Upper lobe of right lung (tissue), 1 donor: ENCODE data around the gene PPP2R2C. TPM values are rescaled to one million over a fixed set of nuclear protein-coding genes. Genes with fewer than 3 reads are reported as not detected.

Experiments used
- ATAC-seq: fragments of 200-7000 bp; cut with Tn5 transposase; one replicate; pipeline ENCODE4 v1.9.1; 2020; ENCODE audit warnings: mild to moderate bottlenecking, moderate library complexity
- DNase-seq: peaks from one replicate; pipeline ENCODE4 v3.0.0-alpha.2; 2020
- H3K27ac ChIP-seq: fragments of 200-600 bp; one replicate; pipeline ENCODE4 v1.8.0; 2022
- H3K27me3 ChIP-seq: fragments of 200-600 bp; one replicate; pipeline ENCODE4 v1.8.0; 2022; ENCODE audit warnings: mild to moderate bottlenecking
- H3K36me3 ChIP-seq: fragments of 200-600 bp; one replicate; pipeline ENCODE4 v1.8.0; 2022
- H3K4me1 ChIP-seq: fragments of 200-600 bp; one replicate; pipeline ENCODE4 v1.8.0; 2022
- H3K4me3 ChIP-seq: fragments of 200-600 bp; one replicate; pipeline ENCODE4 v1.8.0; 2022; ENCODE audit warnings: mild to moderate bottlenecking
- H3K9me3 ChIP-seq: fragments of 200-600 bp; one replicate; pipeline ENCODE4 v1.8.0; 2022
- intact Hi-C: fragments of 100-400 bp; cut with DNase I; formaldehyde crosslinking; loops from one replicate; pipeline ENCODE4 v1.11.0; 2022
- total RNA-seq: library from RNA; stranded (reverse); fragmentation: NEBNext Ultra II Directional; extraction: Animal tissue kit (Norgen Biotek cat#: 25700); gene quantifications from one replicate; pipeline ENCODE4 v1.2.1, GENCODE V29; 2021
- TF ChIP-seq, protein P1 (sequence below): fragments of 200-600 bp; IDR thresholded peaks from one replicate; pipeline ENCODE4 v1.8.0; 2022; ENCODE audit warnings: antibody characterized with exemption
- donor health status: DM: no; HTN: yes; CAD: no; lungs with severe emphysema.

PPP2R2C gene
- total RNA-seq, 1 donor from 2014 or later: 0.09 TPM

DNA sequence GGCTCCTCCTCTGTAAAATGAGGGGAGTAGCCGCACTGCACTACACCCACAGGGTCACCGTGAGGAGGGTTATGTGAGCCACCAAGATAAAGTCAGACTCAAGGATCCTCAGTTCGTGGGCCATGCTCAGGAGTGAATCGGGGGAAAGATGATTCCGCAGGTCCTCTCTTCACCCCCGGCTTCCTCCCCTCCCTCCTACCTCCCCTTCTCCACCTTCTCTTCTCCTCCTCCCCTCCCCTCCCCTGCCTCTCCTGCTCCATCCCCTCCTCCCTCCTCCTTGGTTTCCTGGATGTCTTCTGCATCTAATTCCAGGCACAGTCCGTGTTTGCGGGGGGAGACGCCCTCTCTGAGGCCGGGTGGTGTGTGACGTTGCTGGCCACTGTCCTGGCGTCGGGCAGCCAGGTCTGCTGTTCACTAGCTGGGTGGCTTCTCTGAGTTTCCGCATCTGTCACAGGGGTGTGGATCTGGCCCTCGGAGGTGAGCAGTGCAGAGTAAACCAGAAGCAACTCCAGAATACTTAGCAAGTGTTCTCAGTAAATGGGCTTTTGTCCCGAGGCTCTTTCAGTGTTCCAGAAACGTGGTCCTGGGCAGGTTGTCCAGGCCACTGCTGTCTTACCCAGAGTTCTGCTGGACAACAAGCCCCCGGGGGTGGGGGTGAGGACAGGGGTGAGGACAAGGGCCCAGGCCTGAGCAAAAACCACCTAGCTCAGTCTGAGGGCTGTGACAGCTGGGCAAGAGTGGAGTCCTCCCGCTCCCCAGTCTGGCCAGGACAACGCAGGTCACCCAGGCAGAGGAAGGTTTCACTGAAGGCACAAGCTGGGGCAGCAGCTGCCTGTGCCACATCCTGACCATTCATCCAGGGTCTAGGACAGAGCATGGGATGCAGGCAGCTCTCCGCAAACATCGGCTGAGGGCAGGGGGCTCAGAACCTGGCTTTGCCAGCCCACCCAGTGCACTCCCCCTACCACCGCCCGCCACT lies 92.4 kb downstream of the PPP2R2C start:
- Histone ChIP-seq H3K4me3 (no peak overlapping the region), H3K27ac (no peak overlapping the region), H3K4me1 (no peaks in the 10 kb centered on the region), H3K27me3 (peaks cover 4% of the 10 kb centered on the region), H3K36me3 (no peaks in the 10 kb centered on the region), H3K9me3 (no peaks in the 10 kb centered on the region)
- TF ChIP-seq, protein P1, sequence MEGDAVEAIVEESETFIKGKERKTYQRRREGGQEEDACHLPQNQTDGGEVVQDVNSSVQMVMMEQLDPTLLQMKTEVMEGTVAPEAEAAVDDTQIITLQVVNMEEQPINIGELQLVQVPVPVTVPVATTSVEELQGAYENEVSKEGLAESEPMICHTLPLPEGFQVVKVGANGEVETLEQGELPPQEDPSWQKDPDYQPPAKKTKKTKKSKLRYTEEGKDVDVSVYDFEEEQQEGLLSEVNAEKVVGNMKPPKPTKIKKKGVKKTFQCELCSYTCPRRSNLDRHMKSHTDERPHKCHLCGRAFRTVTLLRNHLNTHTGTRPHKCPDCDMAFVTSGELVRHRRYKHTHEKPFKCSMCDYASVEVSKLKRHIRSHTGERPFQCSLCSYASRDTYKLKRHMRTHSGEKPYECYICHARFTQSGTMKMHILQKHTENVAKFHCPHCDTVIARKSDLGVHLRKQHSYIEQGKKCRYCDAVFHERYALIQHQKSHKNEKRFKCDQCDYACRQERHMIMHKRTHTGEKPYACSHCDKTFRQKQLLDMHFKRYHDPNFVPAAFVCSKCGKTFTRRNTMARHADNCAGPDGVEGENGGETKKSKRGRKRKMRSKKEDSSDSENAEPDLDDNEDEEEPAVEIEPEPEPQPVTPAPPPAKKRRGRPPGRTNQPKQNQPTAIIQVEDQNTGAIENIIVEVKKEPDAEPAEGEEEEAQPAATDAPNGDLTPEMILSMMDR: no peak
- no peak for ATAC-seq
- intact Hi-C loops: no loop called here
- DNase-seq: no peak

DNA sequence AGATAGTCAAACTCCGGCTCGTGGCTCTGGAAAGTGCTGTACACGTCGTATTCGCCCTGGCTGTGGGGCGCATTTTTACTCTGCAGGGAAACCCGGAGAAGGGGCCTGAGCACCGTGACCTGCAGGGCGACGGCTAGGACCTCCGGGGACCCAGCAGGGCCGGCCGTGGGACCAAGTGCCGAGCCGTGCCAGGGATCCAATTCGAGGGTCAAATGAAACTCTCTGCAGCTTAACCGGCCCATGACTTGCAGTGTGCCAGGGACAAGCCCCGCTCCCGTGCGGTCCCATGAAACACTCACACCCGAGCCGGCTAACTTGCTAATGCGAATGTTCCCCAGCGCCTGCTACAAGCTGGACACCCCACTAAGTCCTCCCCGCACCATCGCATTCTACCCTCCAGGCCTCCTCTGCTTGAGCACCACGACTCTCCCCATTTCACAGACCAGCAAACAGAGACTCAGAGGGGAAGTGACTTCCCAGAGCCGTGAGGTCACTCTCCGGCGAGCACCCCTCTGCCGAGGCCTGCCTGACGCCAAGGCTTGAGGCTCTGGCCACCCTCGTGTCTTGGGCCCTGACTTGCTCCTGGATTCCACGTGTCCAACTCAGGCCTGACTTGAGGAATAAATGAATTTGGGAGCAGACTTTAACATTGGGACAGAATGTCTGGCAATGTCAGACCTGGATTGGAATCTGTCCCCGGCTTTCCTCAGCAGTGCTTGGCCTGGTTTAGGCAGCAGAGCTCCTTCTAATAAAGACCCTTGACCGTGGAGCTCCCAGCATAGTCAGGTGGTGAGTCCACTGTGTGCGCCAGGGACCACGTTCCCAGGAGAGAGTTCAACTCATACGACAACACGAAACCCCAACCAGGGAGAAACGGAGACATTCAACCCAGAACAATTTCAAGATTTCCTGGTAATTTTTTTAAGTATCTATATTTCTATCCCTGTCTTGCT lies 93.6 kb downstream of the PPP2R2C start:
- ATAC-seq (no peak), DNase-seq (no peak)
- H3K9me3 ChIP-seq: no peaks in the 10 kb centered on the region
- intact Hi-C loops: no loop called here
- H3K27ac ChIP-seq: no peak overlapping the region
- H3K27me3 ChIP-seq: peaks cover 4% of the 10 kb centered on the region
- no peaks in the 10 kb centered on the region for H3K36me3 ChIP-seq
- no peaks in the 10 kb centered on the region for H3K4me1 ChIP-seq
- H3K4me3 ChIP-seq: no peak overlapping the region
- TF ChIP-seq, protein P1: no peak

DNA sequence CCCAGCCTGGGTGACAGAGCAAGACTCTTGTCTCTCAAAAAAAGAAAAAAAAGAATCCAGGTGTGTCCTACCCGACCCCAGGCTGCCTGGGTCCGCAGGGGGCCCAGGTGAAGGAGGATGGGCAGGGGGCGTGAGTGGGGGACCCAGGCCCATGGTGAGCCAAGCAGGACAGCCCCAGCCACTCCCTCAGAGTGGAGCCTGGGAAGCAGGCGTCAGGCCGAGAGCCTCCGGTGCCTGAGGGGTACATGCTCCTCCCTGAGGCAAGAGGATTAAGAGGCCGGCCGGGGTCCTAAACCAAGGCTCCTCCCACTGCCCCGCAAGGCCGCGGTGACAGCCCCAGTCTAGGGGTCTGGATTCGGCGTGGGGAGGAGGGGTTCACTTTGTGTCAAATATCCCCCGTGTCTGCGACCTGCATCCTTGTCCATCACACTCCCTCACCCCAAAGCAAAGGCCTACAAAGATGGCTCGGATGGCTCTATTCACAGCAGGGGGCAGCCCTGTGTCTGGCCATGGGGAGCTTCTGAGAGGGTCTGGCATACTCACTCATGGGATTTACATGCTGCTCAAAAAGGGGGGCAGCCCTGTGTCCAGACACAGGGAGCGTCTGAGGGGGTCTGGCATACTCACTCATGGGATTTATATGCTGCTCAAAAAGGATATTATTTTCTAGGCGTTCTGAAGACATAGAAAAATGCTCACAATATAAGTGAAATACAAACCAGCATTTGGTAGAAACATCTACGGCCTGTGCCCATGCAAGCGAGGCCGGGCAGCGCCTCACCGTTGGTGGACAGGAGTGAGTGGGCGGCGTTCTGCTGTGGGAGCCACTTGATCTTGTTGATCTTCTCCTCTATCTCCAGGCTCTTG lies 94.6 kb downstream of the PPP2R2C start:
- DNase-seq (no peak), ATAC-seq (no peak)
- Histone ChIP-seq H3K4me1 (no peaks in the 10 kb centered on the region), H3K27ac (no peak overlapping the region), H3K9me3 (no peaks in the 10 kb centered on the region), H3K27me3 (peaks cover 1% of the 10 kb centered on the region), H3K4me3 (no peak overlapping the region), H3K36me3 (no peaks in the 10 kb centered on the region)
- TF ChIP-seq, protein P1: no peak
- intact Hi-C loops: no loop called here

DNA sequence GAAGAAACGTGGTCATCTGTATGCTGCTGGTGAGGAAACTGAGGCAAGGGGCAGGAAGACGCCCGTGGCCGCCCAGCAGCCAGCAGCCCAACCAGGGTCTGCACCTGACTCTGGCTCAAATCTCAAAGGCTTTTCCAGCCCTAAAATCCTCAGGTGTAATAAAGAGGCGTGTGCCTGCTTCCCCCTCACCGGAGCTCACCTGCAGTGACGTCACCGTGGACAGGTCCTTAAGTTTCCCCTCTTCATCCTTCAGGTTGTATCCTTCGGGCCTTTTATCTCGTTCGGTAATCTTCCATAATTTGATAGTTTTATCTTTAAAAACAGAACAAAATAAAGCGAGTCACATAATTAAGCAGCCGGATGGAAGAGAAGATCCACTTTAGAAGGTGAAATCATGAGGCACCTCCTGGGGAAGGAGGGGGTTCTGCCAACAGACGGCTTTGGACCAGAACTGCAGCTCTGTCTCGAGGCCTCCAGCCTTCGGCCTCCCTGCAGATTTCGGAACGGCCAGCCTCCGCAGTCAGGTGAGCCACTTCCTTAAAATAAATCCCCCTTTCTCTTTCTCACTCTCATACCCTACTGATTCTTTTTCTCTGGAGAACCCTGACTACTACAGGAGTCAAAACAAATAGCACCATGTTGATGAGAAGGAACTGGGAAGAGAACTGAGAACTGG lies 96.7 kb downstream of the PPP2R2C start:
- no peak for ATAC-seq
- no peak for DNase-seq
- Histone ChIP-seq H3K4me3 (no peak overlapping the region), H3K9me3 (no peaks in the 10 kb centered on the region), H3K27ac (no peak overlapping the region), H3K27me3 (no peaks in the 10 kb centered on the region), H3K4me1 (no peaks in the 10 kb centered on the region), H3K36me3 (no peaks in the 10 kb centered on the region)
- intact Hi-C loops: no loop called here
- TF ChIP-seq, protein P1: no peak
